ENCODE results near the gene SATB2. TPM values are rescaled to one million over a fixed set of nuclear protein-coding genes. Genes with fewer than 3 reads are reported as not detected.

Gene SATB2
- total RNA-seq, 1 donor from 2014 or later, result 1.6 TPM

- FAIRE-seq, result no peak
- peak; percentile 38 for DNase-seq (ENCODE audit: low read depth)
- H3K4me3 ChIP-seq (ENCODE audit: low read depth, low read length), result no peak overlapping the region
- H3K27me3 ChIP-seq (ENCODE audit: control insufficient read depth, insufficient read depth, low read length), result no peaks in the 10 kb centered on the region
- H3K36me3 ChIP-seq (ENCODE audit: control insufficient read depth, insufficient read depth, low read length), result no peaks in the 10 kb centered on the region
- no peak for TF ChIP-seq CTCF (IDR thresholded peaks at IDR 0.05; ENCODE audit: insufficient read depth, low read length, severe bottlenecking)
Measured at GRCh38 chr2:199378948-199379650, 78.6 kb downstream of the SATB2 start.

GRCh38 chr2:199370150-199370780 lies 87.5 kb downstream of the SATB2 start:
- no peak for TF ChIP-seq CTCF (IDR thresholded peaks at IDR 0.05; ENCODE audit: insufficient read depth, low read length, severe bottlenecking)
- Histone ChIP-seq H3K27me3 (ENCODE audit: control insufficient read depth, insufficient read depth, low read length) (no peaks in the 10 kb centered on the region), H3K4me3 (ENCODE audit: low read depth, low read length) (no peak overlapping the region), H3K36me3 (ENCODE audit: control insufficient read depth, insufficient read depth, low read length) (no peaks in the 10 kb centered on the region)
- FAIRE-seq, result no peak
- DNase-seq (ENCODE audit: low read depth), result no peak

- Histone ChIP-seq H3K27me3 (ENCODE audit: control insufficient read depth, insufficient read depth, low read length) (no peaks in the 10 kb centered on the region), H3K4me3 (ENCODE audit: low read depth, low read length) (no peak overlapping the region), H3K36me3 (ENCODE audit: control insufficient read depth, insufficient read depth, low read length) (no peaks in the 10 kb centered on the region)
- peak; percentile 67 for DNase-seq (ENCODE audit: low read depth)
- no peak for TF ChIP-seq CTCF (IDR thresholded peaks at IDR 0.05; ENCODE audit: insufficient read depth, low read length, severe bottlenecking)
- no peak for FAIRE-seq
Measured at GRCh38 chr2:199366406-199366805, 91.3 kb downstream of the SATB2 start.

GRCh38 chr2:199364153-199364552 lies 93.6 kb downstream of the SATB2 start:
- FAIRE-seq (no peak), DNase-seq (ENCODE audit: low read depth) (no peak)
- Histone ChIP-seq H3K27me3 (ENCODE audit: control insufficient read depth, insufficient read depth, low read length) (no peaks in the 10 kb centered on the region), H3K4me3 (ENCODE audit: low read depth, low read length) (no peak overlapping the region), H3K36me3 (ENCODE audit: control insufficient read depth, insufficient read depth, low read length) (no peaks in the 10 kb centered on the region)
- TF ChIP-seq CTCF (IDR thresholded peaks at IDR 0.05; ENCODE audit: insufficient read depth, low read length, severe bottlenecking), result no peak

GRCh38 chr2:199356412-199356811 lies 101.3 kb downstream of the SATB2 start:
- DNase-seq (ENCODE audit: low read depth) (no peak), FAIRE-seq (no peak)
- H3K36me3 ChIP-seq (ENCODE audit: control insufficient read depth, insufficient read depth, low read length), result no peaks in the 10 kb centered on the region
- no peak for TF ChIP-seq CTCF (IDR thresholded peaks at IDR 0.05; ENCODE audit: insufficient read depth, low read length, severe bottlenecking)
- no peaks in the 10 kb centered on the region for H3K27me3 ChIP-seq (ENCODE audit: control insufficient read depth, insufficient read depth, low read length)
- no peak overlapping the region for H3K4me3 ChIP-seq (ENCODE audit: low read depth, low read length)
